Gastroesophageal sphincter (tissue), 3 donors: ENCODE measurements around the gene SNX8.

Experiments used
- EP300 ChIP-seq: sonication (generic); formaldehyde crosslinking; IDR thresholded peaks from one replicate; pipeline ENCODE4 v1.6.1; 2017; ENCODE audit warnings: antibody characterized with exemption, mild to moderate bottlenecking
- POLR2A ChIP-seq, 2 donors: fragments of 450-650 bp; IDR thresholded peaks; one replicate each; pipeline ENCODE4 v1.6.1; 2017; ENCODE audit warnings: antibody characterized with exemption in 2 of 2, mild to moderate bottlenecking in 2 of 2, moderate library complexity in 1 of 2
- TF ChIP-seq, protein P1 (sequence below), 4 experiments: fragments of 200-600 bp in 2 of 4; fragments of 450-650 bp in 2 of 4; sonication (generic) in 1 of 4; IDR thresholded peaks; one replicate each; pipeline ENCODE4 v1.5.1; 2017 to 2019; ENCODE audit warnings: antibody characterized with exemption in 4 of 4, mild to moderate bottlenecking in 2 of 4, moderate library complexity in 2 of 4

DNA sequence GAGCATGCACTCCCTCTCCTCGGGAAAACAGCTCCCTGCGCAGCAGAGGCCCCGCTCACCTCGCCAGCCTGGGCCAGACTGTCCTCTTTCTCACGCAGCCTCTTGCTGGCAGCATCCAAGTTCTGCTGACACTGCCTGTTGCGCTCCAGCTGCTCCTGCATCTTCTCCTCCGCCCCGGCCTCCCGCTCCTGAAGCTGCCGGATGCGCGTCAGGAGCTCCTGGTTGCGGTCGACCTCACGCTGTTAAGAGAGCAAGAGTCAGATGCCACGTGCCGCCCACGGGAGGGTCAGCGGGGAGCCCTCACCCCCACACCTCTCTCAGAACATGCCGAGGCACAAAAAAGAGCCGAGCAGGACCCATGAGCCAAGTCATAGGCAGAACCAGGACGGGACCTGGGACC, 91.7 kb downstream of the SNX8 start:
- TF ChIP-seq, protein P1, sequence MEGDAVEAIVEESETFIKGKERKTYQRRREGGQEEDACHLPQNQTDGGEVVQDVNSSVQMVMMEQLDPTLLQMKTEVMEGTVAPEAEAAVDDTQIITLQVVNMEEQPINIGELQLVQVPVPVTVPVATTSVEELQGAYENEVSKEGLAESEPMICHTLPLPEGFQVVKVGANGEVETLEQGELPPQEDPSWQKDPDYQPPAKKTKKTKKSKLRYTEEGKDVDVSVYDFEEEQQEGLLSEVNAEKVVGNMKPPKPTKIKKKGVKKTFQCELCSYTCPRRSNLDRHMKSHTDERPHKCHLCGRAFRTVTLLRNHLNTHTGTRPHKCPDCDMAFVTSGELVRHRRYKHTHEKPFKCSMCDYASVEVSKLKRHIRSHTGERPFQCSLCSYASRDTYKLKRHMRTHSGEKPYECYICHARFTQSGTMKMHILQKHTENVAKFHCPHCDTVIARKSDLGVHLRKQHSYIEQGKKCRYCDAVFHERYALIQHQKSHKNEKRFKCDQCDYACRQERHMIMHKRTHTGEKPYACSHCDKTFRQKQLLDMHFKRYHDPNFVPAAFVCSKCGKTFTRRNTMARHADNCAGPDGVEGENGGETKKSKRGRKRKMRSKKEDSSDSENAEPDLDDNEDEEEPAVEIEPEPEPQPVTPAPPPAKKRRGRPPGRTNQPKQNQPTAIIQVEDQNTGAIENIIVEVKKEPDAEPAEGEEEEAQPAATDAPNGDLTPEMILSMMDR (IDR thresholded peaks at IDR 0.05): no peak
- TF ChIP-seq POLR2A (IDR thresholded peaks at IDR 0.05) (no peak), EP300 (no peak)
